ENCODE results near the gene CUL2.

DNA sequence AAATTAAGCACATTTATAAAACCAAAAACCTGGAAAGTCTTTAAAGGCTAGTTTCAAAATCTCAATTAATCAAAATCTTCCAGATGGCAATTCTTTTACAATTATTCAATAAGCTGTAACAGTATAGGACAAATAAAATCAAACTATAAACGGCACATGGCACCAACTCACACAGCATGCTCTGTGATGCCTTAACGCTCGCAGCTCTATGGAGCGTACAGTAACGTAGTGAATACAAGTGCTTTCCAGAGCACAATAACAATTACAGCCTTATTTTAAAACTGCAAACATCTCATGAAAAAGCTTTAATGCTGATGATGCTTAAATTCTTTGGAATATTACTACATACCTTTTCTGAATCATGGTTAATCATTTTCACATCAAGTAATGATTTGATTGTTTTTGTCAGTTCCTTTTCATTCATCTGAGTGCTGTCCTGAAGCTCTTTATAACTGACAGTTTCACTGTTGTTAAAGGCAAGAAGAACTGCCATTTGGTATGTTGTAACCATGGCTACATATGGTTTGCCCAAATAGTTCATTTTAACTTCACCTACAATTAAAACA lies 74.2 kb downstream of the CUL2 start:
- TF ChIP-seq, protein P1, sequence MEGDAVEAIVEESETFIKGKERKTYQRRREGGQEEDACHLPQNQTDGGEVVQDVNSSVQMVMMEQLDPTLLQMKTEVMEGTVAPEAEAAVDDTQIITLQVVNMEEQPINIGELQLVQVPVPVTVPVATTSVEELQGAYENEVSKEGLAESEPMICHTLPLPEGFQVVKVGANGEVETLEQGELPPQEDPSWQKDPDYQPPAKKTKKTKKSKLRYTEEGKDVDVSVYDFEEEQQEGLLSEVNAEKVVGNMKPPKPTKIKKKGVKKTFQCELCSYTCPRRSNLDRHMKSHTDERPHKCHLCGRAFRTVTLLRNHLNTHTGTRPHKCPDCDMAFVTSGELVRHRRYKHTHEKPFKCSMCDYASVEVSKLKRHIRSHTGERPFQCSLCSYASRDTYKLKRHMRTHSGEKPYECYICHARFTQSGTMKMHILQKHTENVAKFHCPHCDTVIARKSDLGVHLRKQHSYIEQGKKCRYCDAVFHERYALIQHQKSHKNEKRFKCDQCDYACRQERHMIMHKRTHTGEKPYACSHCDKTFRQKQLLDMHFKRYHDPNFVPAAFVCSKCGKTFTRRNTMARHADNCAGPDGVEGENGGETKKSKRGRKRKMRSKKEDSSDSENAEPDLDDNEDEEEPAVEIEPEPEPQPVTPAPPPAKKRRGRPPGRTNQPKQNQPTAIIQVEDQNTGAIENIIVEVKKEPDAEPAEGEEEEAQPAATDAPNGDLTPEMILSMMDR (IDR thresholded peaks at IDR 0.05; ENCODE audit: borderline replicate concordance, extremely low read depth, low read length, poor library complexity, severe bottlenecking) = no peak
- no peak for TF ChIP-seq EZH2 (IDR thresholded peaks at IDR 0.05; ENCODE audit: borderline replicate concordance, low read depth, low read length, severe bottlenecking)
